Liver (tissue), 3 donors: Measurements from ENCODE around the gene CLRN3.

ENCODE experiments used
- ATF3 ChIP-seq: IDR thresholded peaks from 2 replicates; pipeline ENCODE4 v1.6.1; 2016; ENCODE audit warnings: antibody characterized with exemption
- CTCF ChIP-seq: fragments of 150-350 bp; IDR thresholded peaks from 2 replicates; pipeline ENCODE4 v1.5.1; 2017; ENCODE audit warnings: improper control_type of control experiment, low read depth, low read length; ENCODE audit not compliant: missing input control
- MAX ChIP-seq: IDR thresholded peaks from 2 replicates; pipeline ENCODE4 v1.6.1; 2016; ENCODE audit warnings: antibody characterized with exemption
- NR2F2 ChIP-seq: IDR thresholded peaks from 2 replicates; pipeline ENCODE4 v1.6.1; 2016; ENCODE audit warnings: antibody characterized with exemption
- REST ChIP-seq: IDR thresholded peaks from 2 replicates; pipeline ENCODE4 v1.6.1; 2016; ENCODE audit warnings: antibody characterized with exemption, mild to moderate bottlenecking
- donor health status: healthy.
- donor health status: healthy.

- TF ChIP-seq CTCF (no peak), REST (no peak), MAX (no peak), ATF3 (no peak), NR2F2 (no peak)
Measured at GRCh38 chr10:127855976-127856375, 36.8 kb downstream of the CLRN3 start.
